Left lung (tissue), 10 donors: ENCODE results near the gene CMIP. TPM values are rescaled to one million over a fixed set of nuclear protein-coding genes. Genes with fewer than 3 reads are reported as not detected.
A peak's percentile ranks its signal among the peaks of the same experiment; 100 is the strongest.
"Not testable (repeated sequence)": the region's sequence is repeated elsewhere in the genome, so short reads cannot be mapped to it uniquely, and the experiment has no call there.

ENCODE experiments used
- ATAC-seq: fragments of 200-7000 bp; cut with Tn5 transposase; one replicate; pipeline ENCODE4 v1.9.1; 2020; ENCODE audit warnings: moderate library complexity
- DNase-seq, 4 donors: peaks; one replicate each; pipeline ENCODE4 v3.0.0-alpha.2; 2013 to 2020
- H3K27ac ChIP-seq, 2 donors: fragments of 200-600 bp; sonication (generic) in 1 of 2; one replicate each; pipeline versions ENCODE4 v1.5.0 to v1.8.0; 2020 to 2021
- H3K27me3 ChIP-seq, 2 donors: fragments of 200-600 bp; sonication (generic) in 1 of 2; one replicate each; pipeline versions ENCODE4 v1.5.0 to v1.8.0; 2020 to 2021
- H3K36me3 ChIP-seq, 2 donors: fragments of 200-600 bp; sonication (generic) in 1 of 2; one replicate each; pipeline versions ENCODE4 v1.5.0 to v1.8.0; 2020 to 2021
- H3K4me1 ChIP-seq, 2 donors: fragments of 200-600 bp; one replicate each; pipeline ENCODE4 v1.8.0; 2021
- H3K4me3 ChIP-seq, 2 donors: fragments of 200-600 bp; sonication (generic) in 1 of 2; one replicate each; pipeline versions ENCODE4 v1.5.0 to v1.8.0; 2020 to 2021; ENCODE audit warnings: mild to moderate bottlenecking in 1 of 2
- H3K9me3 ChIP-seq, 2 donors: fragments of 200-600 bp; sonication (generic) in 1 of 2; one replicate each; pipeline versions ENCODE4 v1.5.0 to v1.8.0; 2020 to 2021
- CTCF ChIP-seq, 2 donors: fragments of 200-600 bp; sonication (generic) in 1 of 2; IDR thresholded peaks; one replicate each; pipeline versions ENCODE4 v1.5.0 to v1.8.0; 2021; ENCODE audit warnings: antibody characterized with exemption in 2 of 2
- intact Hi-C, 2 donors: fragments of 100-400 bp; cut with DNase I; formaldehyde crosslinking; loops; one replicate each; pipeline versions ENCODE4 v1.11.2 to v1.14.2; 2022
- polyA plus RNA-seq, 6 donors: library from polyadenylated mRNA; unstranded; fragments of 120-200 nt; gene quantifications; one replicate each; pipeline ENCODE4 v1.2.1, GENCODE V29; 2013; ENCODE audit not compliant: insufficient read length in 6 of 6
- total RNA-seq, 2 donors: library from RNA; stranded (reverse); fragmentation: NEBNext Ultra II Directional; extraction: Animal tissue kit (Norgen Biotek cat#: 25700); gene quantifications; one replicate each; pipeline ENCODE4 v1.2.1, GENCODE V29; 2021
- donor health status: DM: no; HTN: yes; CAD: no.
- donor health status: DM: no; HTN: no; CAD: no.

The CMIP gene
- total and polyA plus RNA-seq, 8 donors: 35.3 to 55.8 (median 40.4) TPM

- no peaks in the 10 kb centered on the region for H3K9me3 ChIP-seq
- DNase-seq (peak in 1 of 4 donors; percentile 76), ATAC-seq (peak; percentile 46)
- peaks cover 0 to 8% of the 10 kb centered on the region in 2 donors for H3K4me1 ChIP-seq
- no peak overlapping the region for H3K4me3 ChIP-seq
- H3K27ac ChIP-seq: peak overlapping the region in 1 of 2 donors; percentile 43
- no peaks in the 10 kb centered on the region for H3K27me3 ChIP-seq
- intact Hi-C loops: no loop called here
- H3K36me3 ChIP-seq: peaks cover 0 to 38% of the 10 kb centered on the region in 2 donors
- TF ChIP-seq CTCF (IDR thresholded peaks at IDR 0.05): no peak
These were observed 242.0 kb downstream of the CMIP start for GRCh38 chr16:81686391-81687130.

DNA sequence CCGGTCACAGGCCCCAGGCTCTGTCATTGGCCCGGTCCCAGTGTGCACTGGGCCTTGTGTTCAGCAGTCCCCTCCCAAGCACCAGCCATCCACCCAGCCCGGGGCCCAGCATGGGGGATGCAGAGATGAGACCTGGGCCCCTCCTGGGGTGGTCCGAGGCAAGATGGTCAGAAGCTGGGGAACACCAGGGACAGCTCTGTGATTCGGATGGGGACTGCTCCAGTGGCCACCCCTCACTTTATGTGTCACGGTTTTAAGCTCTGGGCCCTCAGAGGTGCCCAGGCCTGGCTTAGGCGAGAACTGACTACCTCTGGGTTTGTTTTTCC lies 242.5 kb downstream of the CMIP start:
- intact Hi-C loops: no loop called here
- Histone ChIP-seq H3K27ac (peak overlapping the region in 1 of 2 donors; percentile 43), H3K4me1 (peaks cover 0 to 8% of the 10 kb centered on the region in 2 donors), H3K4me3 (no peak overlapping the region), H3K9me3 (no peaks in the 10 kb centered on the region), H3K36me3 (peaks cover 1 to 38% of the 10 kb centered on the region in 2 donors), H3K27me3 (no peaks in the 10 kb centered on the region)
- ATAC-seq (no peak), DNase-seq (no peak)
- TF ChIP-seq CTCF (IDR thresholded peaks at IDR 0.05): no peak

- no peak overlapping the region for H3K4me3 ChIP-seq
- ATAC-seq (no peak), DNase-seq (no peak)
- no peak for TF ChIP-seq CTCF (IDR thresholded peaks at IDR 0.05)
- no peaks in the 10 kb centered on the region for H3K9me3 ChIP-seq
- H3K27ac ChIP-seq: no peak overlapping the region
- peaks cover 2 to 39% of the 10 kb centered on the region in 2 donors for H3K36me3 ChIP-seq
- intact Hi-C loops: no loop called here
- peaks cover 0 to 8% of the 10 kb centered on the region in 2 donors for H3K4me1 ChIP-seq
- H3K27me3 ChIP-seq: no peaks in the 10 kb centered on the region
These were observed 243.6 kb downstream of the CMIP start for GRCh38 chr16:81688182-81688581.

GRCh38 chr16:81688839-81689238 lies 244.2 kb downstream of the CMIP start:
- DNase-seq, intact Hi-C loops, ATAC-seq, H3K4me3 ChIP-seq, H3K27me3 ChIP-seq, H3K27ac ChIP-seq, H3K9me3 ChIP-seq: not testable (repeated sequence)
- Histone ChIP-seq H3K4me1 (peaks cover 0 to 13% of the 10 kb centered on the region in 2 donors), H3K36me3 (peaks cover 2 to 46% of the 10 kb centered on the region in 2 donors)

- no peak overlapping the region for H3K4me3 ChIP-seq
- no peaks in the 10 kb centered on the region for H3K9me3 ChIP-seq
- peak in 1 of 4 donors; percentile 4 for DNase-seq
- H3K36me3 ChIP-seq: peaks cover 2 to 57% of the 10 kb centered on the region in 2 donors
- TF ChIP-seq CTCF (IDR thresholded peaks at IDR 0.05): no peak
- H3K4me1 ChIP-seq: peaks cover 4 to 26% of the 10 kb centered on the region in 2 donors
- H3K27me3 ChIP-seq: no peaks in the 10 kb centered on the region
- ATAC-seq: no peak
- H3K27ac ChIP-seq: no peak overlapping the region
- intact Hi-C loops: no loop called here
These were observed 247.4 kb downstream of the CMIP start for GRCh38 chr16:81692021-81692420.
